Progenitor cell of endocrine pancreas (in vitro differentiated cells): ENCODE results near the gene ZNF558. TPM values are rescaled to one million over a fixed set of nuclear protein-coding genes. Genes with fewer than 3 reads are reported as not detected.

Source experiments
- total RNA-seq: library from RNA; stranded (reverse); gene quantifications from 2 replicates; pipeline ENCODE4 v1.2.1, GENCODE V29; 2021

Gene ZNF558
- total RNA-seq, 1 donor from 2014 or later = 52.6 TPM

Other genes starting within 250 kb of the ZNF558 start
- gene ADAMTS10, start 221.6 kb downstream of the ZNF558 start, total RNA-seq = 53.0 and 59.1 TPM in 2 replicates
- gene NFILZ, start 201.7 kb downstream of the ZNF558 start, total RNA-seq = not detected in 2 replicates
- gene ACTL9, start 133.5 kb downstream of the ZNF558 start, total RNA-seq = not detected in 2 replicates
- not detected in 2 replicates for gene OR2Z1, start 110.7 kb downstream of the ZNF558 start, total RNA-seq
- gene MBD3L1, start 73 bp upstream of the ZNF558 start, total RNA-seq = not detected in 2 replicates
- gene MUC16, start 178.1 kb upstream of the ZNF558 start, total RNA-seq = 0.31 and 0.43 TPM in 2 replicates